ENCODE data around the gene KRTAP5-1.

DNA sequence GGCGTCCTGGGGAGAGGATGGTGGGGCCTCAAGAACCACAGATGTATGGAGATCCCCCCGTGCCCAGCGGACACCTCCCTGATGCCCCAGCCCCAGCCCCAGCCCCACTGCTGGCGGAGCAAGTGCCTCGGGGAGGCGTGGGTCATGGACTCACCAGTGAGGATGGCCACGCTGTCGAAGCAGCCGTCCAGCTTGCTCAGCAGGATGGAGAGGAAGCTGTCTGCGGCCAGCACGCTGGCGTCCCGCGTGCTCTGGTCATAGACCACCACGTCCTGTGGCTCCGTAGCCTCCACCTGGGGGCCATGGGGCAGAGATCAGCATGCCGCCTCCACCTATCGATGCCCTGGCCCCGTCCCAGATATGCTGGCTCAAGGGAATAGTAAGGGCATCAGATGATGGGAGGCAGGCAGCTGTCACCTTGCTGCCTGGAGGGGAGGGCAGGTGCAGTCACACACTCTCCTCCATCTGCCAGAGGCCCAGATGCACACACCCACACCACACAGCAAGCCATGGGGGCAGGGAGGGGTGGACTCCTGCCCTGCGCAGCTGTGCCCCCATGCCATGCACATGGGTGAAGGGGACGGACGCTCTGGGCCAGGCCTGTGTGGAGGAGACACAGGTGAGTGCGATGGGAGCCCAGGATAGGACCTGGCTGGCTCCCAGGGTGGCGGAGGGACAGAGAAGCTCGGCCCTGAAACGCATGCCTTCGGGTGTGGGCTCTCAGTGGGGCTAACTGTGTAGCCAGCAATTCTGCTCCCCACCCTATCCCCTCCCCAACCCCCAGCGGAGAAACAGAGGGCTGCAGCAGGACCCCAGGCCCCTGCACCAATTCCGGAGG is 21.2 kb downstream of the KRTAP5-1 start:
- TF ChIP-seq, protein P1, sequence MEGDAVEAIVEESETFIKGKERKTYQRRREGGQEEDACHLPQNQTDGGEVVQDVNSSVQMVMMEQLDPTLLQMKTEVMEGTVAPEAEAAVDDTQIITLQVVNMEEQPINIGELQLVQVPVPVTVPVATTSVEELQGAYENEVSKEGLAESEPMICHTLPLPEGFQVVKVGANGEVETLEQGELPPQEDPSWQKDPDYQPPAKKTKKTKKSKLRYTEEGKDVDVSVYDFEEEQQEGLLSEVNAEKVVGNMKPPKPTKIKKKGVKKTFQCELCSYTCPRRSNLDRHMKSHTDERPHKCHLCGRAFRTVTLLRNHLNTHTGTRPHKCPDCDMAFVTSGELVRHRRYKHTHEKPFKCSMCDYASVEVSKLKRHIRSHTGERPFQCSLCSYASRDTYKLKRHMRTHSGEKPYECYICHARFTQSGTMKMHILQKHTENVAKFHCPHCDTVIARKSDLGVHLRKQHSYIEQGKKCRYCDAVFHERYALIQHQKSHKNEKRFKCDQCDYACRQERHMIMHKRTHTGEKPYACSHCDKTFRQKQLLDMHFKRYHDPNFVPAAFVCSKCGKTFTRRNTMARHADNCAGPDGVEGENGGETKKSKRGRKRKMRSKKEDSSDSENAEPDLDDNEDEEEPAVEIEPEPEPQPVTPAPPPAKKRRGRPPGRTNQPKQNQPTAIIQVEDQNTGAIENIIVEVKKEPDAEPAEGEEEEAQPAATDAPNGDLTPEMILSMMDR (IDR thresholded peaks at IDR 0.05): no peak
- no peak for TF ChIP-seq POLR2A (IDR thresholded peaks at IDR 0.05)

All from adrenal gland (tissue), 5 donors.